Stomach (tissue), 4 donors: ENCODE data around the gene ARSJ.

Experiments
- CTCF ChIP-seq, 7 experiments: fragments of 450-650 bp in 4 of 7; fragments of 200-600 bp in 3 of 7; sonication (generic) in 3 of 7; IDR thresholded peaks; one replicate each; pipeline ENCODE4 v1.5.1; 2016 to 2019; ENCODE audit warnings: antibody characterized with exemption in 7 of 7, control low read depth in 2 of 7, mild to moderate bottlenecking in 1 of 7
- EP300 ChIP-seq: sonication (generic); formaldehyde crosslinking; IDR thresholded peaks from one replicate; pipeline ENCODE4 v1.6.1; 2017; ENCODE audit warnings: antibody characterized with exemption
- POLR2A ChIP-seq, 4 donors: fragments of 450-650 bp; IDR thresholded peaks; one replicate each; pipeline ENCODE4 v1.6.1; 2016; ENCODE audit warnings: antibody characterized with exemption in 4 of 4, control low read depth in 2 of 4, mild to moderate bottlenecking in 1 of 4, moderate library complexity in 1 of 4

GRCh38 chr4:113978561-113979147, 793 bp downstream of the ARSJ start:
- TF ChIP-seq CTCF (IDR thresholded peaks at IDR 0.05) (no peak), EP300 (no peak), POLR2A (IDR thresholded peaks at IDR 0.05) (no peak)
